Thoracic aorta (tissue), 2 donors: Measurements from ENCODE around the gene CDH12. TPM values are rescaled to one million over a fixed set of nuclear protein-coding genes. Genes with fewer than 3 reads are reported as not detected.
"Not testable (repeated sequence)": the region's sequence is repeated elsewhere in the genome, so short reads cannot be mapped to it uniquely, and the experiment has no call there.

Experiments used
- ATAC-seq: fragments of 150-250 bp; one replicate; pipeline ENCODE4 v1.8.0; 2017; ENCODE audit warnings: low read depth; ENCODE audit not compliant: insufficient number of reproducible peaks, low FRiP score
- DNase-seq: peaks from one replicate; pipeline ENCODE4 v3.0.0-alpha.2; 2020; ENCODE audit warnings: low spot score
- H3K27ac ChIP-seq, 2 donors: fragments of 200-600 bp; sonication (generic); 1 replicate in 1 of 2; 2 replicates in 1 of 2; pipeline ENCODE4 v1.5.1; 2016; ENCODE audit warnings: mild to moderate bottlenecking in 2 of 2, moderate library complexity in 2 of 2
- H3K27me3 ChIP-seq: fragments of 200-600 bp; sonication (generic); replicated peaks from 2 replicates; pipeline ENCODE4 v1.6.0; 2016; ENCODE audit warnings: mild to moderate bottlenecking; ENCODE audit not compliant: insufficient read depth
- H3K36me3 ChIP-seq: fragments of 200-600 bp; sonication (generic); one replicate; pipeline ENCODE4 v1.5.1; 2016
- H3K4me1 ChIP-seq, 2 donors: fragments of 200-600 bp; sonication (generic); 1 replicate in 1 of 2; 2 replicates in 1 of 2; pipeline versions ENCODE4 v1.5.1 to v1.6.0; 2016; ENCODE audit warnings: low read depth in 2 of 2, mild to moderate bottlenecking in 1 of 2; ENCODE audit not compliant: control insufficient read depth in 1 of 2
- H3K4me3 ChIP-seq: fragments of 200-600 bp; sonication (generic); 2 replicates; pipeline ENCODE4 v1.5.1; 2016; ENCODE audit warnings: mild to moderate bottlenecking
- H3K9me3 ChIP-seq: fragments of 200-600 bp; sonication (generic); 2 replicates; pipeline ENCODE4 v1.5.1; 2016
- total RNA-seq, 2 donors: library from RNA; depleted of rRNA; stranded (reverse); fragments of >200 nt; gene quantifications; one replicate each; pipeline versions ENCODE4 v1.1.0 to v1.2.3, GENCODE V29; 2016
- TF ChIP-seq, protein P1 (sequence below): fragments of 200-600 bp; sonication (generic); IDR thresholded peaks from one replicate; pipeline ENCODE4 v1.5.1; 2019; ENCODE audit warnings: antibody characterized with exemption

Gene CDH12
- total RNA-seq, 2 donors from 2014 or later: not detected

GRCh38 chr5:22779499-22779898, 73.6 kb downstream of the CDH12 start:
- Histone ChIP-seq H3K27ac (no peak overlapping the region), H3K9me3 (no peaks in the 10 kb centered on the region), H3K4me3 (no peak overlapping the region), H3K4me1 (no peaks in the 10 kb centered on the region), H3K36me3 (no peaks in the 10 kb centered on the region), H3K27me3 (no peaks in the 10 kb centered on the region)
- DNase-seq (no peak), ATAC-seq (no peak)
- TF ChIP-seq, protein P1, sequence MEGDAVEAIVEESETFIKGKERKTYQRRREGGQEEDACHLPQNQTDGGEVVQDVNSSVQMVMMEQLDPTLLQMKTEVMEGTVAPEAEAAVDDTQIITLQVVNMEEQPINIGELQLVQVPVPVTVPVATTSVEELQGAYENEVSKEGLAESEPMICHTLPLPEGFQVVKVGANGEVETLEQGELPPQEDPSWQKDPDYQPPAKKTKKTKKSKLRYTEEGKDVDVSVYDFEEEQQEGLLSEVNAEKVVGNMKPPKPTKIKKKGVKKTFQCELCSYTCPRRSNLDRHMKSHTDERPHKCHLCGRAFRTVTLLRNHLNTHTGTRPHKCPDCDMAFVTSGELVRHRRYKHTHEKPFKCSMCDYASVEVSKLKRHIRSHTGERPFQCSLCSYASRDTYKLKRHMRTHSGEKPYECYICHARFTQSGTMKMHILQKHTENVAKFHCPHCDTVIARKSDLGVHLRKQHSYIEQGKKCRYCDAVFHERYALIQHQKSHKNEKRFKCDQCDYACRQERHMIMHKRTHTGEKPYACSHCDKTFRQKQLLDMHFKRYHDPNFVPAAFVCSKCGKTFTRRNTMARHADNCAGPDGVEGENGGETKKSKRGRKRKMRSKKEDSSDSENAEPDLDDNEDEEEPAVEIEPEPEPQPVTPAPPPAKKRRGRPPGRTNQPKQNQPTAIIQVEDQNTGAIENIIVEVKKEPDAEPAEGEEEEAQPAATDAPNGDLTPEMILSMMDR: no peak

DNA sequence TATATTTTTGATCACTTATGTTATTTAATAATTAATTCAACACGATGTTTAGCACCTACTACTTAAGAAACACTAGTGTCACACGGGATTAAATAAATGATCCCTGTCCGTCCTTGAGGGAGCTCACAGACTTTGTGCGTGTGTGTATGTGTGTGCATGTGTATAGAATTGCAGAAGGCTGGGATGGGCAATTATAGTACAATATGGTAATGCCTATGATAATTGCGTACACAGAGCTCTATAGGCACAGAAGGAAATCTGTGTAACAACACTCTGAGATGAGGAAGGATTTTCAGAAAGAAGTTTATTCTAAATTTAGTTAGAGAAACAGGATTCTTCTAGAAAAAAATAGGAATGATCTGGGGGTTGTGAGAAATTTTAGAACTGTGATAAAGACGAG, 76.9 kb downstream of the CDH12 start:
- Histone ChIP-seq H3K9me3 (no peaks in the 10 kb centered on the region), H3K36me3 (no peaks in the 10 kb centered on the region), H3K4me1 (no peaks in the 10 kb centered on the region), H3K4me3 (no peak overlapping the region), H3K27ac (no peak overlapping the region), H3K27me3 (no peaks in the 10 kb centered on the region)
- TF ChIP-seq, protein P1: no peak
- no peak for ATAC-seq
- no peak for DNase-seq

- H3K4me1 ChIP-seq, ATAC-seq: not testable (repeated sequence)
Observed at GRCh38 chr5:22774214-22774613, 78.9 kb downstream of the CDH12 start.

GRCh38 chr5:22764736-22765135, 88.4 kb downstream of the CDH12 start:
- Histone ChIP-seq H3K4me1 (no peaks in the 10 kb centered on the region), H3K4me3 (no peak overlapping the region), H3K27ac (no peak overlapping the region), H3K36me3 (no peaks in the 10 kb centered on the region), H3K9me3 (no peaks in the 10 kb centered on the region), H3K27me3 (no peaks in the 10 kb centered on the region)
- ATAC-seq (no peak), DNase-seq (no peak)
- TF ChIP-seq, protein P1: no peak

More at GRCh38 chr5:22774214-22774613, 78.9 kb downstream of the CDH12 start:
- H3K27ac ChIP-seq, H3K9me3 ChIP-seq, H3K27me3 ChIP-seq, H3K36me3 ChIP-seq, H3K4me3 ChIP-seq, DNase-seq: not testable (repeated sequence)

- TF ChIP-seq, protein P1: no peak
- ATAC-seq: no peak
- no peak overlapping the region for H3K27ac ChIP-seq
- no peaks in the 10 kb centered on the region for H3K9me3 ChIP-seq
- no peaks in the 10 kb centered on the region for H3K27me3 ChIP-seq
- no peaks in the 10 kb centered on the region for H3K4me1 ChIP-seq
- no peak for DNase-seq
- no peak overlapping the region for H3K4me3 ChIP-seq
- no peaks in the 10 kb centered on the region for H3K36me3 ChIP-seq
Observed at GRCh38 chr5:22757776-22758175, 95.4 kb downstream of the CDH12 start.

GRCh38 chr5:22754155-22754554, 99.0 kb downstream of the CDH12 start:
- no peak overlapping the region for H3K4me3 ChIP-seq
- TF ChIP-seq, protein P1: no peak
- ATAC-seq (no peak), DNase-seq (no peak)
- H3K9me3 ChIP-seq: no peaks in the 10 kb centered on the region
- no peaks in the 10 kb centered on the region for H3K27me3 ChIP-seq
- H3K4me1 ChIP-seq: no peaks in the 10 kb centered on the region
- H3K27ac ChIP-seq: no peak overlapping the region
- no peaks in the 10 kb centered on the region for H3K36me3 ChIP-seq
